GM12878 (cell line): ENCODE results near the gene PRDM16. TPM values are rescaled to one million over a fixed set of nuclear protein-coding genes. Genes with fewer than 3 reads are reported as not detected.

Source experiments
- ATAC-seq: fragments of 200-7000 bp; cut with Tn5 transposase; 3 replicates; pipeline ENCODE4 v1.9.1; 2020; ENCODE audit warnings: mild to moderate bottlenecking, moderate library complexity
- BruUV-seq: library from RNA; stranded (reverse); fragments of 400-500 nt; replicated peaks from 2 replicates; lab custom pipeline; 2021; lab: Mats Ljungman, UMichigan
- CTCF ChIA-PET: fragments of 300-600 bp; sonication (Branson Sonifier 250); formaldehyde crosslinking; extraction: SDS; loops from one replicate; lab custom pipeline; 2021; ENCODE audit warnings: inconsistent platforms; lab: Yijun Ruan, JAX
- POLR2A ChIA-PET: fragments of 350-600 bp; formaldehyde crosslinking; extraction: SDS; loops from one replicate; lab custom pipeline; 2021; ENCODE audit warnings: inconsistent platforms; lab: Charles Lee
- RAD21 ChIA-PET: fragments of 300-600 bp; sonication (Branson Sonifier 250); formaldehyde crosslinking; loops from one replicate; lab custom pipeline; 2023; ENCODE audit warnings: antibody characterized with exemption; ENCODE audit not compliant: unreplicated experiment; lab: Charles Lee
- SMC1A ChIA-PET: fragments of 300-600 bp; sonication (Branson Sonifier 250); formaldehyde crosslinking; loops from one replicate; lab custom pipeline; 2023; ENCODE audit not compliant: unreplicated experiment, uncharacterized antibody; lab: Charles Lee
- DNase-seq: peaks from one replicate; pipeline ENCODE4 v3.0.0-alpha.2; 2011; ENCODE audit warnings: low read depth, low spot score
- FAIRE-seq: peaks from 3 replicates; lab custom pipeline; 2011; peaks lifted over from hg19 to GRCh38; lab: Jason Lieb, UNC
- H2AFZ ChIP-seq: 2 replicates; pipeline ENCODE4 v1.6.0; 2011; ENCODE audit warnings: low read depth, low read length, control low read depth; ENCODE audit not compliant: control insufficient read depth
- H3K27ac ChIP-seq: 2 replicates; pipeline ENCODE4 v1.5.1; 2011; ENCODE audit warnings: control low read depth; ENCODE audit not compliant: control insufficient read depth, insufficient read depth
- H3K27me3 ChIP-seq, 2 experiments: replicated peaks in 1 of 2; 2 replicates each; pipeline versions ENCODE4 v1.6.0 to v1.6.1; 2011; ENCODE audit warnings: low read length in 1 of 2; ENCODE audit not compliant: control insufficient read depth in 2 of 2, insufficient read depth in 2 of 2
- H3K36me3 ChIP-seq, 2 experiments: 2 replicates each; pipeline ENCODE4 v1.5.1; 2011; ENCODE audit warnings: low read length in 1 of 2; ENCODE audit not compliant: control insufficient read depth in 2 of 2, insufficient read depth in 2 of 2
- H3K4me1 ChIP-seq: 2 replicates; pipeline ENCODE4 v1.6.1; 2011; ENCODE audit warnings: mild to moderate bottlenecking, low read length, moderate library complexity, mixed read lengths; ENCODE audit not compliant: control insufficient read depth, insufficient read depth
- H3K4me2 ChIP-seq: 2 replicates; pipeline ENCODE4 v1.6.0; 2011; ENCODE audit warnings: control low read depth; ENCODE audit not compliant: control insufficient read depth, insufficient read depth
- H3K4me3 ChIP-seq: fragments of 200-600 bp; sonication (generic); 2 replicates; pipeline ENCODE4 v1.5.1; 2016
- H3K79me2 ChIP-seq: 2 replicates; pipeline ENCODE4 v1.6.0; 2011; ENCODE audit warnings: low read length; ENCODE audit not compliant: control insufficient read depth, insufficient read depth
- H3K9ac ChIP-seq: 2 replicates; pipeline ENCODE4 v1.8.0; 2011; ENCODE audit warnings: low read length, control low read depth, mixed read lengths; ENCODE audit not compliant: control insufficient read depth, insufficient read depth
- H3K9me3 ChIP-seq: replicated peaks from 3 replicates; pipeline ENCODE4 v1.5.1; 2011; ENCODE audit warnings: mild to moderate bottlenecking, low read length; ENCODE audit not compliant: control insufficient read depth, insufficient read depth
- H4K20me1 ChIP-seq: 2 replicates; pipeline ENCODE4 v1.6.0; 2011; ENCODE audit not compliant: control insufficient read depth, insufficient read depth
- BACH1 ChIP-seq: fragments of 450-650 bp; IDR thresholded peaks from 2 replicates; pipeline ENCODE4 v1.6.1; 2017; ENCODE audit warnings: mild to moderate bottlenecking, borderline replicate concordance
- CHD1 ChIP-seq: IDR thresholded peaks from 2 replicates; pipeline ENCODE4 v1.6.1; 2012; ENCODE audit warnings: low read depth, low read length, improper control_type of control experiment
- CHD2 ChIP-seq: IDR thresholded peaks from 2 replicates; pipeline ENCODE4 v1.6.1; 2011; ENCODE audit warnings: low read depth, low read length, improper control_type of control experiment, borderline replicate concordance
- EED ChIP-seq: sonication (generic); IDR thresholded peaks from 2 replicates; pipeline ENCODE4 v1.6.1; 2016; ENCODE audit warnings: antibody characterized with exemption, low read depth
- HCFC1 ChIP-seq: fragments of 150-350 bp; IDR thresholded peaks from 2 replicates; pipeline ENCODE4 v1.6.1; 2014; ENCODE audit warnings: low read length
- POLR2AphosphoS5 ChIP-seq: IDR thresholded peaks from 2 replicates; pipeline ENCODE4 v1.6.1; 2011; ENCODE audit warnings: mild to moderate bottlenecking, low read length, inconsistent platforms
- RELB ChIP-seq: fragments of 450-650 bp; IDR thresholded peaks from 2 replicates; pipeline ENCODE4 v1.6.1; 2017; ENCODE audit warnings: low read depth, mild to moderate bottlenecking, moderate library complexity
- WGBS: methylation state at CpG from one replicate; pipeline ENCODE4 v1.1.6; 2016; ENCODE audit warnings: low lambda C conversion rate; ENCODE audit not compliant: insufficient replicate concordance, insufficient coverage; ENCODE audit errors: missing lambda C conversion rate; 5-methylcytosine and 5-hydroxymethylcytosine counted together
- in situ Hi-C: fragments of 300-500 bp; cut with MboI; formaldehyde crosslinking; loops from 9 replicates; pipeline ENCODE4 v1.14.3; 2018; ENCODE audit warnings: mixed read lengths
- intact Hi-C: fragments of 100-400 bp; cut with micrococcal nuclease; formaldehyde crosslinking; loops from one replicate; pipeline ENCODE4 v1.14.2; 2022; ENCODE audit not compliant: unreplicated experiment
- polyA plus RNA-seq, 11 experiments: library from polyadenylated mRNA; depleted of rRNA in 4 of 11; unstranded in 6 of 11; stranded (reverse) in 5 of 11; fragments of >200 nt; fragmentation: Nextera tagmentation in 4 of 11; fragmentation: Illumina TruSeq in 1 of 11; extraction: Ambion mirVana in 4 of 11; extraction: Trizol in 1 of 11; gene quantifications; 1 replicate in 1 of 11; 2 replicates in 10 of 11; pipeline versions ENCODE4 v1.2.1 to v1.2.3, GENCODE V29; 2011 to 2016; ENCODE audit warnings: inconsistent platforms in 2 of 11, missing spikeins in 2 of 11, low read depth in 1 of 11
- total RNA-seq, 4 experiments: library from RNA; depleted of rRNA in 3 of 4; stranded (reverse); fragments of >200 nt in 3 of 4; fragmentation: Illumina TruSeq in 1 of 4; extraction: Trizol in 1 of 4; gene quantifications; 2 replicates each; pipeline versions ENCODE4 v1.2.1 to v1.2.3, GENCODE V29; 2013 to 2021
- TF ChIP-seq, protein P1 (sequence below): fragments of 450-650 bp; formaldehyde crosslinking; IDR thresholded peaks from 2 replicates; pipeline ENCODE4 v1.4.0; 2022; ENCODE audit warnings: mild to moderate bottlenecking, moderate library complexity

PRDM16 gene
- total and polyA plus RNA-seq, 10 of the 15 experiments (the other 5 are each of a cell fraction or from before 2014, with no cell fraction given): 0.03 TPM; not detected in 9

DNA sequence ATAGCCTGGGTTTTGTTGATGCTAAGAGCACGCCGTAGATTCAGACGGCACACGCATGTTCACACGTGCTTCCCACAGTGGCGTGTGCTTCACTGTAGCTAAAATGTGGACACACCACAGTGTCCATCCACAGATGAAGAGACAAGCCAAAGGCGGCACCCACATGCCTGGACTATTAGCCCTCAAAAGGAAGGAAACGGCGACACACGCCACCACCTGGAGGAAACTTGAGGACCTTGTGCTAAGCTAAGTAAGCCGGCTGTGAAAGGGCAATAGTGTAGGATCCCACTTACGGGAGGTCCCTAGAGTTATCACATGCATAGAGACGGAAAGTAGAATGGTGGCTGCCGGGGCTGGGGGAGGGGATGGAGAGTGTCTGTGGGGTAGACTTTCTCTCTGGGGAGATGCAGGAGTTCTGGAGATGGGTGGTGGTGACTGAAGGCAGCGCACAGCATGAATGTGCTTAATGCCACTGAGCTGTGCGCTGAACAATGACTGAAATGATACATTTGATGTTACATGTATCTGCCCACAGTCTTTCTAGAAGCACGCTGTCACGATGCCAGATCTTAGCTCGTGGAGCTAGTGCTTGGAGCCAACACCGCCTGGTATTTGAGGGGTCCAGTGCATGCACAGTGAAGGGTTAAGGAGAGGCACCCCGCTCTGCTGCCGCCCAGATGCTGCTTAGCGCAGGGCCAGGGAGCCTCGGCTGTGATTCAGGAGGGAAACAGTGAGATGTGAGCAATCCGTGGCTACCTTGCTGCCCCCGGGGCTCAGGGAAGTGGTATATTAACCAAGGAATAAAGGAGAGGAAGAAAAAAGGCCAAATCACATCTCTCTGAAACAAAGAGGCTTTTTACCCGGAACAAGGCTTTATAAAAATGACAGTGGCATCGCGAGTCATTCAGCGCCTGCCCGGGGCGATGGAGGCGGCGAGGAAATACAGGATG, 103.7 kb downstream of the PRDM16 start:
- no peaks in the 10 kb centered on the region for H3K27me3 ChIP-seq
- H3K79me2 ChIP-seq: no peaks in the 10 kb centered on the region
- no peak for ATAC-seq
- H3K9ac ChIP-seq: no peak overlapping the region
- FAIRE-seq: no peak
- TF ChIP-seq HCFC1: no peak
- TF ChIP-seq CHD2: no peak
- TF ChIP-seq RELB: no peak
- TF ChIP-seq, protein P1, sequence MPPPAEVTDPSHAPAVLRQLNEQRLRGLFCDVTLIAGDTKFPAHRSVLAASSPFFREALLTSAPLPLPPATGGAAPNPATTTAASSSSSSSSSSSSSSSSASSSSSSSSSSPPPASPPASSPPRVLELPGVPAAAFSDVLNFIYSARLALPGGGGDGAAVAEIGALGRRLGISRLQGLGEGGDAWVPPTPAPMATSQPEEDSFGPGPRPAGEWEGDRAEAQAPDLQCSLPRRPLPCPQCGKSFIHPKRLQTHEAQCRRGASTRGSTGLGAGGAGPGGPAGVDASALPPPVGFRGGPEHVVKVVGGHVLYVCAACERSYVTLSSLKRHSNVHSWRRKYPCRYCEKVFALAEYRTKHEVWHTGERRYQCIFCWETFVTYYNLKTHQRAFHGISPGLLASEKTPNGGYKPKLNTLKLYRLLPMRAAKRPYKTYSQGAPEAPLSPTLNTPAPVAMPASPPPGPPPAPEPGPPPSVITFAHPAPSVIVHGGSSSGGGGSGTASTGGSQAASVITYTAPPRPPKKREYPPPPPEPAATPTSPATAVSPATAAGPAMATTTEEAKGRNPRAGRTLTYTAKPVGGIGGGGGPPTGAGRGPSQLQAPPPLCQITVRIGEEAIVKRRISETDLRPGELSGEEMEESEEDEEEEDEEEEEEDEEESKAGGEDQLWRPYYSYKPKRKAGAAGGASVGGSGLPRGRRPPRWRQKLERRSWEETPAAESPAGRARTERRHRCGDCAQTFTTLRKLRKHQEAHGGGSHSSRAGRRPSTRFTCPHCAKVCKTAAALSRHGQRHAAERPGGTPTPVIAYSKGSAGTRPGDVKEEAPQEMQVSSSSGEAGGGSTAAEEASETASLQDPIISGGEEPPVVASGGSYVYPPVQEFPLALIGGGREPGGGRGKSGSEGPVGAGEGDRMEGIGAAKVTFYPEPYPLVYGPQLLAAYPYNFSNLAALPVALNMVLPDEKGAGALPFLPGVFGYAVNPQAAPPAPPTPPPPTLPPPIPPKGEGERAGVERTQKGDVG: no peak
- TF ChIP-seq CHD1: no peak
- no peak for TF ChIP-seq EED
- TF ChIP-seq BACH1: no peak
- no peak for TF ChIP-seq POLR2AphosphoS5
- POLR2A ChIA-PET: no interaction called here
- no peak for DNase-seq
- intact Hi-C loops: no loop called here
- no peak overlapping the region for H3K4me2 ChIP-seq
- CTCF ChIA-PET: no interaction called here
- H2AFZ ChIP-seq: no peak overlapping the region
- SMC1A ChIA-PET: no interaction called here
- H4K20me1 ChIP-seq: no peaks in the 10 kb centered on the region
- H3K36me3 ChIP-seq: no peaks in the 10 kb centered on the region
- RAD21 ChIA-PET: no interaction called here
- in situ Hi-C loops: no loop called here
- H3K4me1 ChIP-seq: no peaks in the 10 kb centered on the region
- no peaks in the 10 kb centered on the region for H3K9me3 ChIP-seq
- no peak overlapping the region for H3K27ac ChIP-seq
- BruUV-seq: no TSS peak
- H3K4me3 ChIP-seq: no peak overlapping the region
- 45% methylated on average over 34 of the region's 34 CpGs for WGBS
